GM19468 (cell line): ENCODE results near the gene SERPINE3.

ENCODE experiments used
- ATAC-seq: cut with Tn5 transposase; IDR thresholded peaks from one replicate; pipeline ENCODE4 v1.9.1; 2021; ENCODE audit warnings: mild to moderate bottlenecking, moderate library complexity, moderate number of reproducible peaks; ENCODE audit not compliant: unreplicated experiment; ENCODE audit errors: extremely low read depth

Gene SERPINE3

GRCh38 chr13:51326777-51327176 is 12.7 kb upstream of the SERPINE3 start:
- no peak for ATAC-seq

DNA sequence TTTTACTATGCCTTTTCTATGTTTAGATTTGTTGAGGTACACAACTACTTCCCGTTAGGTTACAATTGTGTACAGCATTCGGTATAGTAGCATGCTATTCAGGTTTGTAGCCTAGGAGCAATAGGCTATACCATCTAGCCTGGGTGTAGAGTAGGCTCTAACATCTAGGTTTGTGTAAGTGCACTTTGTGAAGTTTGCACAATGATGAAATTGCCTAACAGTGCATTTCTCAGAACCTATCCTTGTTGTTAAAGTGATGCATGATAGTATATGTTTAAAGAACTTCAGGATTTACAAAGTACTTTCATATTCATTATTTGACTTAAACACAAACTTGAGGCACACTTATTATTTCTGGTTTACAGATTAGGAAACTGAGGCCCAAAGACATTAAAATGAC is 11.5 kb upstream of the SERPINE3 start:
- ATAC-seq = no peak

- no peak for ATAC-seq
Measured at GRCh38 chr13:51328488-51328887, 11.0 kb upstream of the SERPINE3 start.

- ATAC-seq = no peak
Measured at GRCh38 chr13:51329606-51330005, 9.9 kb upstream of the SERPINE3 start.

DNA sequence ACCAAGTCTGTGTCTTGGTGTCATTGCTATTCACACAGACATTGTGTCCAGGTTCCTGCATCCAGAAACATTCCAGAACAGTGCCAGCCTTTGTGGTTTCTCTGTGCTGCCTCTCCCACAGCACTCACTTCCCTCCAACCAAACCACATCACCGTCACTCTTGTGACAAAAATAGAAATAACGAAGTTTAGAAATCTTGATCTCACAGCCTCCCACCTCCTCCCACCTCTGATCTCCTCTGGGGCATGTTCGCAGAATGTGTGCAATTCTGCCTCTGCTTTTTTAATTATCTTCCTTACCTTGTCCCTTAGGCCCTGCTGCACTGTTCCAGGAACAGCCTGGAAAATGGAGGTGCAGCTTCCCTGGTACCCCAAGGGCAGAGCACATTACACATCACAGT is 8.7 kb upstream of the SERPINE3 start:
- ATAC-seq = no peak

GRCh38 chr13:51331354-51331861 is 8.1 kb upstream of the SERPINE3 start:
- no peak for ATAC-seq

DNA sequence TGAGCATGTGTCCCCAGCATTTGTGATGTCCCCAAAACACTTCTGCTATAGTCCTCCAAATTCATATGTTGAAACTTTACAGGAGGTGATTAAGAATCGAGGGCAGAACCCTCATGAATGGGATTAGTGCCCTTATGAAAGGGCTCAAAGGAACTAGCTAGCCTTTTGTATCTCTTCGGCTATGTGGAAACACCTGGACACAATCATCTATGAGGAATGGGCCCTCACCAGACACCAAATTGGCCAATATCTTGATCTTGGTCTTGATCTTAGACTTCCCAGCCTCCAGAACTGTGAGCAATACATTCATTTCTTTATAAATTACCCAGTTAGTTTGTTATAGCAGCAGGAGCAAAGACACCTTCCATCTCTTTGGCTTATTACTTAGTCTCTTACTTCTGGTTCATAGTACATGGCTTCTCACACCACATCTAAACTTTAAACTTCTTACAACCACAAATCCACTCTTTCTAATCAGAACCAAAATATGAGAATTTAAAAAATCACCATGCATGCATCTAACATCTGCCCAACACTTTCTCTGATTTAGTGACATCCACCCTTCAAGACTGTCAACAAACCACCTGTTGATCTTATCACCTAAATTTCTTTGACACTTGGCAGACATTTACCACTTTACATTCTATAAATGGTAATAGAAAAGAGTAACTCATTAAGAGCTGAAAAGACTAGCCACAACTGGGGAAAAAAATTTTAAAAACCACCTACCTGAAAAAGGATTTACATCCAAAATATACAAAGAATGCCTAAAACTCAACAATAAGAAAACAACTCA is 6.7 kb upstream of the SERPINE3 start:
- no peak for ATAC-seq

GRCh38 chr13:51333421-51333820 is 6.1 kb upstream of the SERPINE3 start:
- no peak for ATAC-seq

- no peak for ATAC-seq
Measured at GRCh38 chr13:51333826-51334225, 5.7 kb upstream of the SERPINE3 start.

- no peak for ATAC-seq
Measured at GRCh38 chr13:51336746-51337145, 2.7 kb upstream of the SERPINE3 start.

- no peak for ATAC-seq
Measured at GRCh38 chr13:51339952-51340732, 651 bp downstream of the SERPINE3 start.

GRCh38 chr13:51341232-51341631 is 1.7 kb downstream of the SERPINE3 start:
- ATAC-seq = no peak

DNA sequence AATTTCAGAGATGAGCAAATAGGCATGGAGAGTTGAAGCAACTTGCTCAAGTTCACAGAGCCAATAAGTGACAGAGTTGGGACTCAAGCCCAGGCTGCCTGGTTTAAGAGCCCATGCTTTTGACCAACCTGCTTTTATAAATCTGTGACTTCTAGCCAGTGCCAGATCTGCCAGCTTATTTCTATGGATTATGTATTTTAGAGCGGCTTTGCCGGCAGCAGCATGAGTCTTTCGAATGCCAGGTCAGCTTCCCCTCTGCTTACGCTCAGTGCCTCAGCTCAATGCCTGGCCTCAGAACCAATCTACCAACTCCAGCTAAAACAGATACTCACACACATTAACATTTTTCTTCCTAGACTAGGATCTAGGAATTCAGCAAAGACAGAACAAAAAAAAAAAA is 2.3 kb downstream of the SERPINE3 start:
- no peak for ATAC-seq

- no peak for ATAC-seq
Measured at GRCh38 chr13:51342706-51343105, 3.2 kb downstream of the SERPINE3 start.

GRCh38 chr13:51343475-51343874 is 4.0 kb downstream of the SERPINE3 start:
- no peak for ATAC-seq

GRCh38 chr13:51346397-51346796 is 6.9 kb downstream of the SERPINE3 start:
- no peak for ATAC-seq

DNA sequence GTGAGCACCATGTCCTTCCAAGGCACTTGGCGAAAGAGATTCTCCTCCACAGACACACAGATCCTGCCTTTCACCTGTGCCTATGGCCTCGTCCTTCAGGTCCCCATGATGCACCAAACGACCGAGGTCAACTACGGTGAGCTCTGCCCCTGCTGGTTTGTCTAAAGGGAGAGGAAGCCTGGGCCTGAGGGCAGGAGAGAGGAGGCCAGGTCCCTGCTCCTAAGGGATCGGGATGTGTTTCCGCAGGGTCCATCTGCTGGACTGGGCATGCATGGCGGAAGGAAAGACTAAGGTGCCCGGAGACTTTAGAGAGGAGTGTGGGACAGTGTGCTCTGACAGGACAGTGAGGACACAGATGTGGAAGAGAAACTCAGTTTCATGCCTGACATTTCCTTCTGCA is 7.6 kb downstream of the SERPINE3 start:
- ATAC-seq = no peak

- no peak for ATAC-seq
Measured at GRCh38 chr13:51348069-51348967, 8.8 kb downstream of the SERPINE3 start.

GRCh38 chr13:51349016-51349415 is 9.5 kb downstream of the SERPINE3 start:
- no peak for ATAC-seq

DNA sequence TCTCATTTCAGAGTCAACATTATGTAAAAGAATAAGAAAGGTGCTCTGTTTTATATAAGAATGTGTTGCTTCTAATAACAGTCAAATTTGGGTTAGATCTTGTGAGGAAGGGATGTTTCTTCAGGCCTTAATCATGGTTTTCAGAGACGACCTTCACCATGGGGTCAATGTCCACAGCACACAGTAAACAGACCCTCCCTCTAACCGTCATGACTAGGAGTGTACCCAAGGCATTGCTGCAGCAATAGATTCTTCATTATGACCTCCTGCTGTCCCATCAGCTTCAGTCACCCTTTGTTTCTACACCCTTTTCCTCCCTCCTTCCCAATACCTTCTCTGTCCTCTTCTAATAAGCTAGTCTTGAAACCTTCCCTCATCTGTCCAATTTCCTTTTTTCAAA is 15.7 kb downstream of the SERPINE3 start:
- ATAC-seq = no peak
